HG02852 (cell line): Measurements from ENCODE around the gene GGT5.
"Not testable (repeated sequence)": the region's sequence is repeated elsewhere in the genome, so short reads cannot be mapped to it uniquely, and the experiment has no call there.

Experiments
- ATAC-seq: cut with Tn5 transposase; IDR thresholded peaks from one replicate; pipeline ENCODE4 v1.9.1; 2021; ENCODE audit warnings: mild to moderate bottlenecking, moderate library complexity; ENCODE audit not compliant: unreplicated experiment

Gene GGT5

GRCh38 chr22:24245030-24245431, at the start of gene GGT5:
Gene GGT5 (minus strand): TSS chr22:24245082. CDS start chr22:24244725, 357 bp downstream.
- not testable (repeated sequence) for ATAC-seq

DNA sequence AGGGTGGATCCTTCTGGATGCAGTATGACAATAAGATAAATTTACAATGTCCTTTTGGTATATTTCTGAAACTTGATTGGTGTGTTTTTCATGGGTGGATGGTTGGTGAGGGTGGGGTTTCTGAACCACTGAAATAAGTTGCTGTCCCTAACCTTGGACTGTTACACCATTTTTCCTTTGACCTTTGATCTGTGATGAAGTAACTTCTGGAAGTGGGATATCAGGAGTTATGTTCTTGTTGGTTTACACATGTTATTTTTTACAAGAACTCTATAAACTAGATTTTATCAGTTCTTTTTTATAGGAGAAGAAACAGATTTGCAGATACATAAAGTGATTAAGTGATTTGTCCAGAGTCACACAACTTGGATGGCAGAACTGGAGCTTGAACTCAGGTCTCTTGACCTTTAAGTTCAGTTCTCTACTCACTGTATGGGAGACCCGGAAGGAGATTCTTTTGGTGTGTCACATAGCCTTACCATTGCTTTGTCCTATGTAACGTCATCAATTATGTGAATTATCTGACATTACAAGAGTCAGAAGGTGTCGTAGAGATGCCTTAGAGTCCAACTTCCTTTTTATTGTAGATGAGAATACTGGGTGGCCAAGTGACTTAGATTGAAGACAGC, 47.4 kb upstream of the GGT5 start:
- not testable (repeated sequence) for ATAC-seq

- no peak for ATAC-seq
Measured at GRCh38 chr22:24291515-24292201, 46.8 kb upstream of the GGT5 start.

GRCh38 chr22:24290459-24290858, 45.6 kb upstream of the GGT5 start:
- no peak for ATAC-seq

DNA sequence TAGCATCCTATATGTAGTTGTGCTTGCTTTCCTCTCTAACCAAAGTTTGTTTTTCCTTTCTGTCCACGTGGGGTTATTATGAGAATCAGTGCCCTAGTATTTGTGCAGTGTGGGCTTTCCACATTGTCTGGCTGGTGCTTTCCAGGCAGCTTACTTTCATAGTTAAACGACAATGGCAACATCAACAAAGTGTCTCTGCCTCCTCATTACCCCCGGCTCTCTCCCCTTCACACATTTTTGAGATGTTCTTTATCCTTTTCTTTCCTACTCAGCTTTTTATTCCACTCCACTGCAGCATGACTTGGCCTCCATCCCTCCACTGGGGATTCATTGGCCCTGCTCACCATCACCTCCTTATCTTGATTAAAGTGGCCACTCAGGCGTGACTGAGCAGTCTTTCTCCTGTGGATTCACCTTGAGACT, 44.9 kb upstream of the GGT5 start:
- no peak for ATAC-seq

DNA sequence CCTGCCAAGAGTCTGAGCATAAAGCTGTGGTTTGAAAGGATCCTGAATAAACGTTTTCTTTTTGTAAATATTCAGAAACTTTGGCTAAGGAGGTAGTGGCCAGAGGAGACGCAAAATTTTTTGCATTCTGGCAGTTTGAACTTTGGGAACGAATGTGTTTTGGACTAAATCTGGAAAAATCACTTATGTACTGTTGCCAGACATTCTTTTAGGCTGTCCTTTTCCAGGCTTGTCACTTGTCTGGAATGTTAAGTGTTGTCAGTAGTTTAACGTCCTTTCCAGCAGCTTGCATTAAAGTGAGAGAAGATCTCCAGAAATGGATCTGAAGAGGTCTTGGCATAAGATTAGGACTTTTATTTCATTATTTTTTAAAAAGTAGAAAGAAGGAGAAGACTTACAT, 44.2 kb upstream of the GGT5 start:
- no peak for ATAC-seq

DNA sequence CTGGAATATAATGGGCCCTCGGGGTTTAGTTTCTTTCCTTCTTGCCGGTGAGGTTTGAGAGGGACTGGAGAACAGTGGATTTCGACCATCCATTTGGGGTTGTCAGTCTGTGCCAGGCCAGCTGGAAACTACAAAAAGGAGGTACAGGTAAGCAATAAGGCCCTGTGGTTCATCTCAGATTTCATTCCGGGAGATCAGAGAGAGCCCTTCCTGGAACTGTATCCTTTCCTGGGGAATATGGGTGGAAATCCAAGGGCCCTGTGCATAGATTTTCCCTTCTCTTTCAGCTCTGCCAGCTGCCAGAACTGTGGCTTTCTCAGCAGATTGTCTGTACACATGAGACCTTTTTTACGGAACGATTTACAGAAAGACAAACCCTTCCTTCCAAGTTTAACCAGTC, 42.9 kb upstream of the GGT5 start:
- ATAC-seq = not testable (repeated sequence)

GRCh38 chr22:24287212-24287611, 42.3 kb upstream of the GGT5 start:
- ATAC-seq = not testable (repeated sequence)

DNA sequence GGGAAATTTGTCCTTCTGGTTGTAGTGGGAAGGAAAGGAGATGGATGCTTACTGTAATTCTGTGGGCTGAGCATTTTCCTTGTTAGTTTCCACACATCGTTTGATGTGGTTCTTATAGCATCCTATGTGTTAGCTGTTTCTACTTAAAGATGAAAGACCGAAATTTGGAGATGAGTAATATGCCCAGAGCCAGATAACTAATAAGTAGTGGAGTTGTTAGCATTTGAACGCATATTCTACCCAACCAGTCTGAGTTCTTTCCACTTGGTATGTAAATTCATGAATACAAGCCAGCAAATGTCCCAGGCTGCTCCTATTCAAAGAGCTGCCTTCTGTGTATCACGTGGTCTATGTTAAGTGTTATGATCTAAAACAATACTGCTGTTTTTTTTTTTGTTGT, 40.4 kb upstream of the GGT5 start:
- no peak for ATAC-seq

DNA sequence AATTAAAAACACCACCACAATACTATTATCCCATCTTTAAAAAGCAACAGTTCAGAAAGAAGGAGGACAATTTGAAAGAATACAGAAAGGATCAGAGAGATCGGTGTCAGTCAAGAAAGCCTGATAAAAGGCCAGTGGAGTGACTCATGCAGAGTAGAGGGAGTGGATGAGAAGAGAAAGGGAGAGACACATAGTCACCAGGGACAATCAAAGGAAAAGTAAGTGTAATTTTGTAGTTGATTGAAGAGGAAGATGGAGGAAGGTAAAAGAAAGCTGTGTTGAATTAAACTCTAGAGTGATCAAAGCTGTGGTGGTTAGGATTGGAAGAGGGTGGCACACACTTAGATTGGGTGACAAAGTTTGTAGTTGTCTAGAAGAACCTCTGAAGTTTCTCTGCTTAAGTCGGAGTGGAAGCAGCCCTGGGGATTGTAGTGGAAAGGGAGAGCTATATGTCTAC, 39.9 kb upstream of the GGT5 start:
- no peak for ATAC-seq

- ATAC-seq = no peak
Measured at GRCh38 chr22:24282401-24282800, 37.5 kb upstream of the GGT5 start.

DNA sequence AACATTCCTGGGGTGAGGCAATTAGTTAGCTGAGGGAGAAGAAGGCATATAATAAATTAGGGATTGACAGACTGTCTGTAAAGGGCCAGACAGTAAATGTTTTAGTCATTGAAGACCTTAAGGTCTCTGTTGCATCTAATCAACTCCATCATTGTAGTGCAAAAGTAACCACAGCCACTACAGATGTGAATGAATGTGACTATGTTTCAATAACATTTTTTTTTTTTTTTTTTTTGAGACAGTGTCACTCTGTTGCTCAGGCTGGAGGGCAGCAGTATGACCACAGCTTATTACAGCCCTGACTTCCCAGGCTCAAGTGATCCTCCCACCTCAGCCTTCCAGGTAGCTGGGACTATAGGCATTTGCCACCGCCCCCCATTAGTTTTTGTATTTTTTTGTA, 35.5 kb upstream of the GGT5 start:
- ATAC-seq = not testable (repeated sequence)

DNA sequence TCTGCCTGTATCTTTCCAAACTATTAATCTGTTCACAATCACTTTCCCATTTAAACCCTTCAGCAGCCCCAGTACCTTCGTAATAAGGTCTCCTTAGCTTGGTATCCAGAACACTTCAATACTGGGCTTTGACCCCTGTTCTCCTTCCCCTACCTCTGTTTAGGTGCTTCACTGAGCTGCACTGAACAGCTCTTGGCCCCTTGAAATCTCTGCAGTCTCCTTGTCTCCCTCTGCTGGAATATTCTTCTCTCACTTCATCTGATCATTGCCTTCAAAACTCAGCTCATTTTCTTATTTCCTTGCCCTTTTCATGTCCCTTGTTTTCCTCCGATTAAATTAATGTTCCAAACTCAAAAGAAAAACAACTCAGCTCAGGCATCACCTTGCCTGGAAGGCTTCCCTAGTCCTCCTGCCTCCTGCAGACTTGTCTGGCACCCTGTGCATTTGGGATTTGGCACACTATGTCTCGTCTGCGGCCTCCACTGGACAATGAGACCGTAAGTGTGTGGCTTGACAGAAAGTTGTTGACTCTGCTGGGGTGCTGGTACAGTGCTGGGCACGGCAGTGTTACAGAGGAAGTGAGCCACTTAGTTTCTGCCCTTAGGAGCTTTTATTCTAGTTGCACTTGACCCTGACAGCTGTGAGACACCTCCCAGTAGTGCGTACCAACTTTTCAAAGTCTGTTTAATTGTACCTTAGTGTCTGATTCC, 30.0 kb upstream of the GGT5 start:
- ATAC-seq = not testable (repeated sequence)

DNA sequence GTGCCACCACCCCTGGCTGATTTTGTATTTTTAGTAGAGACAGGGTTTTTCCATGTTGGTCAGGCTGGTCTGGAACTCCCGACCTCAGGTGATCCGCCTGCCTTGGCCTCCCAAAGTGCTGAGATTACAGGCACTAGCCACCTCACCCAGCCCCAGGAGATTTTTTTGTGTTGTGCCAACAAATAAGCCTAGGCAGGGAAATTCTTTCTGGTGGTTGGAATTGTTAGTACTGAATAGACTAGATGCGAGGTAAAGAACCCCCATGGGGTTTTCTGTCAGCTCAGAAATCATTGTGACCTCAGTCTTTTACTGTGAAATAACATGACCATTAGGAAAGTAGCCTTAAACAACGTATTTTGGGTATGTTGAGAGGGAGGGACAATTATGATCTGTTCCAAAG, 29.0 kb upstream of the GGT5 start:
- ATAC-seq = not testable (repeated sequence)

- ATAC-seq = not testable (repeated sequence)
Measured at GRCh38 chr22:24273031-24273430, 28.1 kb upstream of the GGT5 start.

- no peak for ATAC-seq
Measured at GRCh38 chr22:24271386-24271854, 26.5 kb upstream of the GGT5 start.

- peak; percentile 79 for ATAC-seq
Measured at GRCh38 chr22:24270556-24271385, 25.9 kb upstream of the GGT5 start, which contains the start of gene SPECC1L. Gene SPECC1L (plus strand): TSS chr22:24270831. CDS start chr22:24302232, 31,401 bp downstream.

- not testable (repeated sequence) for ATAC-seq
Measured at GRCh38 chr22:24266495-24266894, 21.6 kb upstream of the GGT5 start.

- ATAC-seq = no peak
Measured at GRCh38 chr22:24265734-24266133, 20.9 kb upstream of the GGT5 start.

- ATAC-seq = not testable (repeated sequence)
Measured at GRCh38 chr22:24264329-24264896, 19.5 kb upstream of the GGT5 start.
